Karpas-422 (cell line): ENCODE results near the gene HCN4. TPM values are rescaled to one million over a fixed set of nuclear protein-coding genes. Genes with fewer than 3 reads are reported as not detected.

ENCODE experiments used
- DNase-seq: peaks from one replicate; pipeline ENCODE4 v3.0.0-alpha.2; 2015
- H2AFZ ChIP-seq: fragments of 200-600 bp; sonication (generic); 2 replicates; pipeline ENCODE4 v1.6.1; 2014; ENCODE audit warnings: antibody characterized with exemption, low read length, mixed read lengths
- H3K27ac ChIP-seq: fragments of 200-600 bp; sonication (generic); 2 replicates; pipeline ENCODE4 v1.5.1; 2014; ENCODE audit warnings: mild to moderate bottlenecking, low read length, moderate library complexity
- H3K27me3 ChIP-seq: fragments of 200-600 bp; sonication (generic); 2 replicates; pipeline ENCODE4 v1.6.1; 2014; ENCODE audit warnings: low read length, mixed read lengths
- H3K36me3 ChIP-seq: fragments of 200-600 bp; sonication (generic); 2 replicates; pipeline ENCODE4 v1.6.1; 2014; ENCODE audit warnings: low read length, mixed read lengths; ENCODE audit not compliant: insufficient read depth
- H3K4me1 ChIP-seq: fragments of 200-600 bp; sonication (generic); 2 replicates; pipeline ENCODE4 v1.6.1; 2014; ENCODE audit warnings: mild to moderate bottlenecking, low read length, mixed read lengths
- H3K4me2 ChIP-seq: fragments of 200-600 bp; sonication (generic); 2 replicates; pipeline ENCODE4 v1.6.1; 2014; ENCODE audit warnings: low read length, low read depth, mild to moderate bottlenecking; ENCODE audit not compliant: poor library complexity, severe bottlenecking
- H3K4me3 ChIP-seq: fragments of 200-600 bp; sonication (generic); 2 replicates; pipeline ENCODE4 v1.5.1; 2014; ENCODE audit warnings: mild to moderate bottlenecking, antibody characterized with exemption, low read length, mixed read lengths
- H3K79me2 ChIP-seq: fragments of 200-600 bp; sonication (generic); 2 replicates; pipeline ENCODE4 v1.6.1; 2014; ENCODE audit warnings: mild to moderate bottlenecking, low read length, mixed read lengths
- H3K9ac ChIP-seq: fragments of 200-600 bp; sonication (generic); 2 replicates; pipeline ENCODE4 v1.6.0; 2014; ENCODE audit warnings: low read length
- H3K9me2 ChIP-seq: fragments of 200-600 bp; sonication (generic), shearing (Covaris generic); replicated peaks from 2 replicates; pipeline ENCODE4 v1.6.0; 2014; ENCODE audit warnings: mild to moderate bottlenecking, low read length, moderate library complexity; ENCODE audit not compliant: insufficient read depth
- H3K9me3 ChIP-seq: fragments of 300-700, 200-600 bp; sonication (generic); 2 replicates; pipeline ENCODE4 v1.6.1; 2014; ENCODE audit warnings: low read length, mixed read lengths
- H4K20me1 ChIP-seq: fragments of 200-600 bp; sonication (generic); 2 replicates; pipeline ENCODE4 v1.6.1; 2014; ENCODE audit warnings: mild to moderate bottlenecking, antibody characterized with exemption, low read length, low read depth; ENCODE audit not compliant: insufficient read depth
- total RNA-seq: library from RNA; depleted of rRNA; stranded (reverse); fragments of >200 nt; shearing (Covaris generic); gene quantifications from 2 replicates; pipeline ENCODE4 v1.2.3, GENCODE V29; 2014; ENCODE audit warnings: low replicate concordance

The HCN4 gene
- total RNA-seq, 1 experiment from 2014 or later: not detected

- Histone ChIP-seq H3K4me1 (no peaks in the 10 kb centered on the region), H3K79me2 (no peaks in the 10 kb centered on the region), H2AFZ (no peak overlapping the region), H3K27me3 (no peaks in the 10 kb centered on the region), H3K36me3 (no peaks in the 10 kb centered on the region), H3K4me3 (no peak overlapping the region), H3K9ac (no peak overlapping the region), H3K9me3 (no peaks in the 10 kb centered on the region), H3K9me2 (no peaks in the 10 kb centered on the region), H3K27ac (no peak overlapping the region), H3K4me2 (no peak overlapping the region), H4K20me1 (no peaks in the 10 kb centered on the region; the same call in 1 of the 2 replicates)
- DNase-seq: no peak
These were observed 31.6 kb downstream of the HCN4 start for GRCh38 chr15:73337187-73337586.

- H4K20me1 ChIP-seq: no peaks in the 10 kb centered on the region; the same call in 1 of the 2 replicates
- H3K9ac ChIP-seq: no peak overlapping the region
- no peak overlapping the region for H3K4me3 ChIP-seq
- H3K9me3 ChIP-seq: no peaks in the 10 kb centered on the region
- no peaks in the 10 kb centered on the region for H3K36me3 ChIP-seq
- H3K4me2 ChIP-seq: no peak overlapping the region
- H3K9me2 ChIP-seq: no peaks in the 10 kb centered on the region
- no peak for DNase-seq
- no peak overlapping the region for H3K27ac ChIP-seq
- H3K27me3 ChIP-seq: no peaks in the 10 kb centered on the region
- no peaks in the 10 kb centered on the region for H3K4me1 ChIP-seq
- H3K79me2 ChIP-seq: no peaks in the 10 kb centered on the region
- H2AFZ ChIP-seq: no peak overlapping the region
These were observed 32.0 kb downstream of the HCN4 start for GRCh38 chr15:73336756-73337155.

DNA sequence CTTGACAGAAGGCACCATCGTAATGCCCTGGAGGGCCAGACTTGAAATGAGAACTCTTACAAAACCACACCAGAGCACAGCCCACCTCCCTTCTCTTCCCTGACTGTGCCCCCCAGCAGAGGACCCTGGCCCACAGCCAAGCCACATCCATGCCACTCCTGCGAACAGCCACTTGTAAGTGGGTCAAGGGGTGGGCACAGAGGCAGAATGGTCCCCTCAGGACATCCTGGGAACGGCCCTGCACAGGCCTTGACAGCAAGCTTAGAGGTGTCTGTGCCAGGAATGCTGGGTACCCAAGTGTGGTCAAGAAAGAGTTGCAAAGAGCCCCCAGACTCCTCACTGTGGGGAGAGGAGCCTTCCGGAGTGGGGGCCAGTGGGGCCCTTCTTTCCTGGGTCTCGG lies 33.3 kb downstream of the HCN4 start:
- Histone ChIP-seq H3K36me3 (no peaks in the 10 kb centered on the region), H3K4me2 (no peak overlapping the region), H3K9ac (no peak overlapping the region), H3K27me3 (no peaks in the 10 kb centered on the region), H3K27ac (no peak overlapping the region), H3K4me3 (no peak overlapping the region), H4K20me1 (no peaks in the 10 kb centered on the region; the same call in 1 of the 2 replicates), H3K4me1 (no peaks in the 10 kb centered on the region), H3K79me2 (no peaks in the 10 kb centered on the region), H2AFZ (no peak overlapping the region), H3K9me3 (no peaks in the 10 kb centered on the region), H3K9me2 (no peaks in the 10 kb centered on the region)
- DNase-seq: no peak

DNA sequence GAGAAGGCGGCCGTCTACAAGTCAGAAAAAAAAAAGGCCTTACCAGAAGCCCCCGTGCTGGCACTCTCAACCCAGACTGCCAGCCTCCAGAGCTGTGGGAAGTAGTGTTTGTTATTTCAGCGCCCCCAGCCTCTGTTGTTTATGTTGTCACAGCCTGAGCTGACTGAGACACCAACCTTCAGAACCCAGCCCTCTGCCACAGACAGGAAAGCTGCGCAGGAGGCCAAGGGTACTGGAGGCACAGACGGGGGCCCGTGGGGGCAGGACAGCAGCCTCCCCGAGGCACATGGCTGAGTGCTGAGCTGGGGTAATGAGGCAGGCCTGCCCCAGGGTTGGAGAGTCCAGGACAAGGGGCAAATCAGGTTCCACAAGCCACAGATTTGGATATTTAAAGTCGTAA lies 33.7 kb downstream of the HCN4 start:
- H3K9me3 ChIP-seq: no peaks in the 10 kb centered on the region
- H3K27me3 ChIP-seq: no peaks in the 10 kb centered on the region
- no peaks in the 10 kb centered on the region for H3K36me3 ChIP-seq
- H3K4me1 ChIP-seq: no peaks in the 10 kb centered on the region
- no peak for DNase-seq
- no peak overlapping the region for H3K4me2 ChIP-seq
- H3K27ac ChIP-seq: no peak overlapping the region
- no peak overlapping the region for H3K9ac ChIP-seq
- H2AFZ ChIP-seq: no peak overlapping the region
- no peak overlapping the region for H3K4me3 ChIP-seq
- no peaks in the 10 kb centered on the region for H3K79me2 ChIP-seq
- no peaks in the 10 kb centered on the region for H3K9me2 ChIP-seq
- H4K20me1 ChIP-seq: no peaks in the 10 kb centered on the region; the same call in 1 of the 2 replicates

DNA sequence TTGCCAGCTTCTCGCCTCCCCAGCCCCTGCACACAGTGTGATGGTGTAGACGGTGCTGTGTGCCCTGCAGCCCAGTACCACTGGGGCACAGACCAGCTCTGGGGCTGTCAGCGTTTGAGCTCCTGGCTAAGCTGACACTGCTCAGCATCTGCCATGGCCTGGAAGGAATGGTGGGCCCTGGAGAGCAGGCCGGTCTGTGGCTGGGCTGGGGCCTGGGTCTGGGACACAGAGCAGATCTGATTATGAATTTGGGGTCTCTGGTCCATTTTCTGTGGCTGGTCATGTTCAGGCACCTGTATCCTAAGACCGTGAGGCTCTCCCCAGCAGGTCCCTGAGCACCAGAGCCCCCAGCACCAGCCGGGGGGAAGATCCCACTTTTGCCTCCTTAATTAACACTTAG lies 34.7 kb downstream of the HCN4 start:
- Histone ChIP-seq H3K27ac (no peak overlapping the region), H3K9me2 (no peaks in the 10 kb centered on the region), H3K4me2 (no peak overlapping the region), H3K9ac (no peak overlapping the region), H3K79me2 (no peaks in the 10 kb centered on the region), H2AFZ (no peak overlapping the region), H3K36me3 (no peaks in the 10 kb centered on the region), H3K4me3 (no peak overlapping the region), H3K27me3 (no peaks in the 10 kb centered on the region), H3K4me1 (no peaks in the 10 kb centered on the region), H4K20me1 (no peaks in the 10 kb centered on the region; the same call in 1 of the 2 replicates), H3K9me3 (no peaks in the 10 kb centered on the region)
- no peak for DNase-seq

DNA sequence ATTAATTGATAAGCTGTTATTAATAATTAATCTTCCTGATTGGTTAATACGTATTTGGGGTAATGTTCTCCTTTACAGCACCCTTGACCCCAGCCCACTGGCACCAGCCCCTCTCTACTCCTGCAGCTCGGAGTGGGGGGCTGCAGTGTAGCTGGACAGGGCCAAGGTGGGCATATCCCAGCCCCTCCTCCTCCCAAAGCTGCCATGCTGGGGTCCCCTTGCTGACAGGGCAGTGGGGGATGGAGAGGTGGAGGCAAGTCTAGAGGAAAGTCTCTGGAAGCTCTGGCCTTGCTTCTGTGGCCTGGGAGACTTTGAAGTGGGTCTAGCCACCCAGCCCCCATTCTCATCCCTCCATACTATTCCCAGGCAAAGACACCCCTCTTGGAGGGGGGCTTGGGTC lies 35.8 kb downstream of the HCN4 start:
- H3K9ac ChIP-seq: no peak overlapping the region
- H3K36me3 ChIP-seq: no peaks in the 10 kb centered on the region
- no peaks in the 10 kb centered on the region; the same call in 1 of the 2 replicates for H4K20me1 ChIP-seq
- H3K79me2 ChIP-seq: no peaks in the 10 kb centered on the region
- no peak overlapping the region for H3K4me2 ChIP-seq
- H3K9me3 ChIP-seq: no peaks in the 10 kb centered on the region
- H3K27me3 ChIP-seq: no peaks in the 10 kb centered on the region
- H3K4me3 ChIP-seq: no peak overlapping the region
- no peak overlapping the region for H3K27ac ChIP-seq
- no peaks in the 10 kb centered on the region for H3K4me1 ChIP-seq
- H3K9me2 ChIP-seq: no peaks in the 10 kb centered on the region
- no peak overlapping the region for H2AFZ ChIP-seq
- DNase-seq: no peak

DNA sequence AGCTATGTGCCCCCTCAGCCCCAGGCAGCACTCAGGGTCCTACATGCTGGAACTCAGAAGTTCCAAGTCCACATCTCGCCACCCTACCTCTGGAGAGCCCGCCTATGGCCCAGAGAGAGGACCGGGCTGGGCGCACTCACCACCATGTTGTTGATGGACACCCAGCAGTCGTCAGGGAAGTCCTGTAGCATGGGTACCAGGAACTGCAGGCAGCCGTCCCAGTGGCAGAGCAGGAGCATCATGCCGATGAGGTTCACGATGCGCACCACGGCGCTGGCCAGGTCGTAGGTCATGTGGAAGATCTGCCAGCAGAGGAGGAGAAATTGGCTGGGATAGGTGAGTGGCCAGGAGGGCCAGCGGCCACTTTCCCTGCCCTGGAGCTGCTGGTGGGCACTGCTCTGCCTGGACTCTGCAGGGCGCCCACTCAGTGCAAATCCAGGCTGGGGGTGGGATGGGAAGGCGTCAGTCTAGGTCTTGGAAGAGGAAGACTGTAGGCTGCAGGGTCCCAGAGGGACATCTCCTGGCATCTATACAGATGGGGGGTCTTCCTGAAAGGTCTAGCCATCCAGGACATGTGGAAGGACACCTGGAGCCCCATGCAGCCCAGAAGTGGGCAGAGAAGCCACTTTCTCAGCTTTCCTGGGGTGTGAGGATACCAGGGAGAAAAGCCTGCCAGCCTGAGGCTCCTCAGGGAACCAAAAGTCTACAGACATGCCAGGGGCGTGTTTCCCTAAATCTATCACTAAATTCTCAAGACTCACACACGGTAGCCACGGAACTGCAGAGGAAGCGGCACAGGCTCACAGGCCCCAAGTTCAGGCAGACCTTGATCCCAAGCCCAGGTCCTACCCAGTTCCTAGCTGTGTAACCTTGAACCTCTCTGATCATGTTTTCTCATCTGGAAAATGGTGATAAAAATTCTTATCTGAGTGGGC lies 36.5 kb downstream of the HCN4 start:
- Histone ChIP-seq H3K36me3 (no peaks in the 10 kb centered on the region), H3K4me3 (no peak overlapping the region), H3K27ac (no peak overlapping the region), H3K4me1 (no peaks in the 10 kb centered on the region), H4K20me1 (no peaks in the 10 kb centered on the region; the same call in 1 of the 2 replicates), H2AFZ (no peak overlapping the region), H3K9me3 (no peaks in the 10 kb centered on the region), H3K4me2 (no peak overlapping the region), H3K79me2 (no peaks in the 10 kb centered on the region), H3K27me3 (no peaks in the 10 kb centered on the region), H3K9me2 (no peaks in the 10 kb centered on the region), H3K9ac (no peak overlapping the region)
- DNase-seq: no peak

DNA sequence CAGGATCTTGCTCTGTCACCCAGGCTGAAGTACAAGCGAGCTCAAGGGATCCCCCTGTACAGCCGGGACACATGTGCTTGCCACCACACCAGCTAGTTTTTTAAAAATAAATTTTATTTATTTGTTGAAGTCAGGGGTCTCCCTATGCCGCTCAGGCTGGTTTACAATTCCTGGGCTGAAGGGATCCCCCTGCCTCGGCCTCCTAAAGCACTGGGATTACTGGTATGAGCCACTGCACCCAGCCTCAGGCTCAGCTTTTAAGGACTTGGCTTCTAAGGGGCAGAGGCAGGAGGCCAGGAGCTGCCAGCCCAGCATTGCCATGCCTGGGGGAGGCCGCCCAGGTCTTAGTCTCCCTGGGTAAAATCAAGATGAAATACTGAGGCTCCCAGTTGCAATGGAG lies 37.3 kb downstream of the HCN4 start:
- H3K4me2 ChIP-seq: no peak overlapping the region
- H3K9ac ChIP-seq: no peak overlapping the region
- no peaks in the 10 kb centered on the region for H3K36me3 ChIP-seq
- no peaks in the 10 kb centered on the region for H3K9me3 ChIP-seq
- H3K79me2 ChIP-seq: no peaks in the 10 kb centered on the region
- no peak overlapping the region for H3K27ac ChIP-seq
- H3K27me3 ChIP-seq: no peaks in the 10 kb centered on the region
- H3K4me1 ChIP-seq: no peaks in the 10 kb centered on the region
- H2AFZ ChIP-seq: no peak overlapping the region
- no peak overlapping the region for H3K4me3 ChIP-seq
- DNase-seq: no peak
- no peaks in the 10 kb centered on the region; the same call in 1 of the 2 replicates for H4K20me1 ChIP-seq
- no peaks in the 10 kb centered on the region for H3K9me2 ChIP-seq
